HepG2 (cell line): ENCODE measurements around the gene NDC80. TPM values are rescaled to one million over a fixed set of nuclear protein-coding genes. Genes with fewer than 3 reads are reported as not detected.

Experiments
- PRMT3 ChIP-seq: sonication (generic); formaldehyde crosslinking; IDR thresholded peaks from 2 replicates; pipeline ENCODE4 v1.8.1; 2022; ENCODE audit warnings: low read depth, mild to moderate bottlenecking, moderate library complexity, missing genetic modification reagents, borderline replicate concordance
- TBX3 ChIP-seq: fragments of 450-650 bp; IDR thresholded peaks from 2 replicates; pipeline ENCODE4 v1.6.1; 2017; ENCODE audit warnings: antibody characterized with exemption, mild to moderate bottlenecking, inconsistent platforms, borderline replicate concordance
- TCF7L2 ChIP-seq: IDR thresholded peaks from 2 replicates; pipeline ENCODE4 v1.6.1; 2011; ENCODE audit warnings: mild to moderate bottlenecking, low read depth, low read length, moderate library complexity
- USF2 ChIP-seq, 2 experiments: sonication (generic) in 1 of 2; formaldehyde crosslinking in 1 of 2; IDR thresholded peaks; 2 replicates each; pipeline versions ENCODE4 v1.5.1 to v1.6.1; 2011 to 2020; ENCODE audit warnings: borderline replicate concordance in 1 of 2, low read depth in 1 of 2, low read length in 1 of 2, mild to moderate bottlenecking in 1 of 2, missing genetic modification reagents in 1 of 2, moderate library complexity in 1 of 2
- ZFAT ChIP-seq: sonication (generic); formaldehyde crosslinking; conservative IDR thresholded peaks from 2 replicates; pipeline ENCODE4 v1.8.1; 2023; ENCODE audit warnings: missing genetic modification reagents, inconsistent platforms
- ZNF260 ChIP-seq: sonication (generic); formaldehyde crosslinking; IDR thresholded peaks from 2 replicates; pipeline ENCODE4 v1.4.0; 2020; ENCODE audit warnings: missing genetic modification reagents, low read depth, mild to moderate bottlenecking, borderline replicate concordance
- ZNF572 ChIP-seq: sonication (generic); formaldehyde crosslinking; IDR thresholded peaks from 2 replicates; pipeline ENCODE4 v1.5.1; 2020; ENCODE audit warnings: mild to moderate bottlenecking, missing genetic modification reagents
- polyA plus RNA-seq, 8 experiments: library from polyadenylated mRNA; depleted of rRNA in 3 of 8; stranded (reverse) in 7 of 8; unstranded in 1 of 8; fragments of >200 nt; fragmentation: Illumina TruSeq in 4 of 8; extraction: Trizol in 4 of 8; gene quantifications; 2 replicates each; pipeline versions ENCODE4 v1.2.1 to v1.2.3, GENCODE V29; 2011 to 2016; ENCODE audit warnings: low read depth in 4 of 8, missing spikeins in 1 of 8, mixed read lengths in 1 of 8; ENCODE audit not compliant: insufficient read depth in 1 of 8
- total RNA-seq, 5 experiments: library from RNA; depleted of rRNA; stranded (reverse); fragments of >200 nt; fragmentation: Illumina TruSeq; extraction: Trizol; gene quantifications; 2 replicates each; pipeline ENCODE4 v1.2.3, GENCODE V29; 2016; ENCODE audit warnings: low read depth in 1 of 5
- TF ChIP-seq, protein P1 (sequence below): sonication (generic); formaldehyde crosslinking; IDR thresholded peaks from 2 replicates; pipeline ENCODE4 v1.5.1; 2020; ENCODE audit warnings: mild to moderate bottlenecking, missing genetic modification reagents
- TF ChIP-seq, protein P2 (sequence below): sonication (generic); formaldehyde crosslinking; IDR thresholded peaks from 2 replicates; pipeline ENCODE4 v1.8.0; 2022; ENCODE audit warnings: missing genetic modification reagents, mild to moderate bottlenecking, inconsistent platforms, borderline replicate concordance

Gene NDC80
- total and polyA plus RNA-seq, 2 of the 13 experiments (the other 11 are each of a cell fraction or from before 2014, with no cell fraction given): 9.6 to 33.0 TPM

GRCh38 chr18:2602844-2603243 lies 31.5 kb downstream of the NDC80 start (continued):
- TF ChIP-seq ZNF572 (no peak), PRMT3 (CRISPR knock-in tag) (no peak), TBX3 (no peak), USF2 (IDR thresholded peaks at IDR 0.05; ENCODE audit: low read depth, low read length) (no peak), USF2 (CRISPR knock-in tag; IDR thresholded peaks at IDR 0.05; ENCODE audit: borderline replicate concordance) (no peak), ZFAT (CRISPR knock-in tag) (no peak), ZNF260 (CRISPR knock-in tag) (no peak), TCF7L2 (no peak)
- TF ChIP-seq, protein P1, sequence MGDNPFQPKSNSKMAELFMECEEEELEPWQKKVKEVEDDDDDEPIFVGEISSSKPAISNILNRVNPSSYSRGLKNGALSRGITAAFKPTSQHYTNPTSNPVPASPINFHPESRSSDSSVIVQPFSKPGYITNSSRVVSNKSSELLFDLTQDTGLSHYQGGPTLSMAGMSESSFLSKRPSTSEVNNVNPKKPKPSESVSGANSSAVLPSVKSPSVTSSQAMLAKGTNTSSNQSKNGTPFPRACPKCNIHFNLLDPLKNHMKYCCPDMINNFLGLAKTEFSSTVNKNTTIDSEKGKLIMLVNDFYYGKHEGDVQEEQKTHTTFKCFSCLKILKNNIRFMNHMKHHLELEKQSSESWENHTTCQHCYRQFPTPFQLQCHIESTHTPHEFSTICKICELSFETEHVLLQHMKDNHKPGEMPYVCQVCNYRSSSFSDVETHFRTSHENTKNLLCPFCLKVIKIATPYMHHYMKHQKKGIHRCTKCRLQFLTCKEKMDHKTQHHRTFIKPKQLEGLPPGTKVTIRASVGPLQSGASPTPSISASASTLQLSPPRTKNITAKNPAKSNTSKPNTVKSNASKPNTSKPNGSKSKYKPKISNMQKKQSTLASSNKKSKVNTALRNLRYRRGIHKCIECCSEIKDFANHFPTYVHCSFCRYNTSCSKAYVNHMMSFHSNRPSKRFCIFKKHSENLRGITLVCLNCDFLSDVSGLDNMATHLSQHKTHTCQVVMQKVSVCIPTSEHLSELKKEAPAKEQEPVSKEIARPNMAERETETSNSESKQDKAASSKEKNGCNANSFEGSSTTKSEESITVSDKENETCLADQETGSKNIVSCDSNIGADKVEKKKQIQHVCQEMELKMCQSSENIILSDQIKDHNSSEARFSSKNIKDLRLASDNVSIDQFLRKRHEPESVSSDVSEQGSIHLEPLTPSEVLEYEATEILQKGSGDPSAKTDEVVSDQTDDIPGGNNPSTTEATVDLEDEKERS (CRISPR knock-in tag): no peak
- TF ChIP-seq, protein P2, sequence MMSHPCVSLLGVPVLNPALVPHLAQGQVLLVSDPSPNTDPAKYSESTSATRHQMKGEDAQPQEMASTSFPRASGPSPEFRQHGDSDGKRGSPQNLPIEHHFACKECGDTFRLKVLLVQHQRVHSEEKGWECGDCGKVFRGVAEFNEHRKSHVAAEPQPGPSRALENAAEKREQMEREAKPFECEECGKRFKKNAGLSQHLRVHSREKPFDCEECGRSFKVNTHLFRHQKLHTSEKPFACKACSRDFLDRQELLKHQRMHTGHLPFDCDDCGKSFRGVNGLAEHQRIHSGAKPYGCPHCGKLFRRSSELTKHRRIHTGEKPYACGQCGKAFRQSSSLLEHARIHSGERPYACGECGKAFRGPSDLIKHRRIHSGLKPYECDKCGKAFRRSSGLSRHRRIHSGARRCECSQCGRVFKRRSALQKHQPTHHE (CRISPR knock-in tag): no peak
